NCI-H2227 (cell line): Measurements from ENCODE around the gene MTMR2.
A peak's percentile ranks its signal among the peaks of the same experiment; 100 is the strongest.
"Not testable (repeated sequence)": the region's sequence is repeated elsewhere in the genome, so short reads cannot be mapped to it uniquely, and the experiment has no call there.

Experiments used
- DNase-seq: peaks from one replicate; lab custom pipeline; 2025; ENCODE audit not compliant: unreplicated experiment; lab: John Stamatoyannopoulos, UW

The MTMR2 gene

DNA sequence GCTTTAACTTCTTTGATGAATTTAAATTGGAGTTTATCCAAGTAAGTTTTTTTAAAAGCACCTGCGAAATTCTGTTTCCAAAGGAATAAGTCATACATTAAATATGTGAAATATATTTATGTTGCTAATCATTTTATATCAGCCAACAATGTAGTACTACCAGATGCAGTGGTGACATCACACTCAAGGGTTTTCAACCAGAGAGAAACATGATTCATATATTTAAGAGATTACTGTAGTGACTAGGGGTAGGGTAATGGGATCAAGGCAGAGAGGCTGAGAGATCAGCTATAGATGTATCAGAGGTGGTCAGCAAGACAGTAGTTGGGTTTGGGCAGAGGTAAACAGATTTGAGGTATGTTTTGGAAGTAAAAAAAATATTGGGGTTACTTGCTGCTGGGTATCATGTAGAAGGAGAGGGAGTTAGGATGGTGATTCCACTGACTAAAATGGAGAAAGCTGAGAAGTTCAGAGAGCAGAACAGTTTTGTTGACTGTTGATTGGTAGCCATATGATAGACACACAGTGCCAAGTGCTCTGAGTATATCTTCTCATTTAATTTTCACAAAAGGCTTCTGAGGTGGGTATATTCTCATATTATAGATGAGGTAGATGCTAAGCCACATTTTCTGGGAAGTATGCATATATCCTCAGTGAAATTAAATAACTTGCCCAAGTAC, 94.2 kb downstream of the MTMR2 start:
- no peak for DNase-seq

DNA sequence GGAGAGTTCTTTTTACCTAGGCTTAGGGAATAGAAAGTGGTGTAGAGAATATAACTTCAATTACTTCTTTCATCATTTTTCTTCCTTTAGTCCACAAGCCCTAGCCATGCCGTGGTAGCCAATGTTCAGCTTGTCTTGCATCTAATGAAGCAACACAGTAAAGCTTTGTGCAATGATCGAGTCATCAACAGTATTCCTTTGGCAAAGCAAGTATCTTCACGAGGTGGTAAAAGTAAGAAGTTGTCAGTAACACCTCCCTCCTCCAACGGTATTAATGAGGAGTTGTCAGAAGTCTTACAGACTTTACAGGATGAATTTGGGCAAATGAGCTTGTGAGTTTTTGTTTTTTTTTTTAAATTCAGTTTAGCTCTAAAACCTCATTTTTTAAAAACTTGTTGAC, 96.2 kb downstream of the MTMR2 start:
- DNase-seq, result no peak

- DNase-seq, result no peak
Observed at GRCh38 chr11:95821640-95822039, 102.3 kb downstream of the MTMR2 start.

DNA sequence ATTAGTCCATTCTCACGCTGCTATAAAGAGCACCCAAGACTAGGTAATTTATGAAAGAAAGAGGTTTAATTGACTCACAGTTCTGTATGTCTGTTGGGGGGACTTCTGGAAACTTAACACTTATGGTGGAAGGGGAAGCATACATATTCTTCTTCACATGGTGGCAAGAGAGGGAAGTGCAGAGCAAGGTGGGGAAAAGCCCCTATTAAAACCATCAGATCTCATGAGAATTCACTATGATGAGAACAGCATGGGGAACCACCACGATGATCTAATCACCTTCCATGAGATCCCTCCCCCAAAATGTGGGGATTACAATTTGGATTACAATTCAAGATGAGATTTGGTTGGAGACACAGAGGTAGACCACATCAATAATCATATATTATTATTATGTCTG, 107.9 kb downstream of the MTMR2 start:
- DNase-seq, result no peak

DNA sequence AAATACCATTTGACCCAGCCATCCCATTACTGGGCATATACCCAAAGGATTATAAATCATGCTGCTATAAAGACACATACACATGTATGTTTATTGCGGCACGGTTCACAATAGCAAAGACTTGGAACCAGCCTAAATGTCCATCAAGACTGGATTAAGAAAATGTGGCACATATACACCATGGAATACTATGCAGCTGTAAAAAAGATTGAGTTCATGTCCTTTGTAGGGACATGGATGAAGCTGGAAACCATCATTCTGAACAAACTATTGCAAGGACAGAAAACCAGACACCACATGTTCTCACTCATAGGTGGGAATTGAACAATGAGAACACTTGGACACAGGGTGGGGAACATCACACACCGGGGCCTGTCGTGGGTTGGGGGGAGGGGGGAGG, 112.9 kb downstream of the MTMR2 start:
- DNase-seq, result not testable (repeated sequence)

DNA sequence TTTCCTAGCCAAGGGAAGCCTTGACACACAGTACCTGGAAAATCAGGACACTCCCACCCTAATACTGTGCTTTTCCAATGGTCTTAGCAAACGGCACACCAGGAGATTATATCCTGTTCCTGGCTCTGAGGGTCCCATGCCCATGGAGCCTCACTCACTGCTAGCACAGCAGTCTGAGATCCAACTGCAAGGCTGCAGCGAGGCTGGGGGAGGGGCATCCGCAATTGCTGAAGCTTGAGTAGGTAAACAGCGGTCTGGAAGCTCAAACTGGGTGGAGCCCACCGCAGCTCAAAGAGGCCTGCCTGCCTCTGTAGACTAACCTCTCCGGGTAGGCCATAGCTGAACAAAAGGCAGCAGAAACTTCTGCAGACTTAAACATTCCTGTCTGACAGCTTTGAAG, 117.4 kb downstream of the MTMR2 start:
- not testable (repeated sequence) for DNase-seq

GRCh38 chr11:95805869-95806268, 118.0 kb downstream of the MTMR2 start:
- DNase-seq, result no peak

GRCh38 chr11:95803973-95804372, 119.9 kb downstream of the MTMR2 start:
- DNase-seq, result no peak

GRCh38 chr11:95802806-95803205, 121.1 kb downstream of the MTMR2 start:
- DNase-seq, result no peak

DNA sequence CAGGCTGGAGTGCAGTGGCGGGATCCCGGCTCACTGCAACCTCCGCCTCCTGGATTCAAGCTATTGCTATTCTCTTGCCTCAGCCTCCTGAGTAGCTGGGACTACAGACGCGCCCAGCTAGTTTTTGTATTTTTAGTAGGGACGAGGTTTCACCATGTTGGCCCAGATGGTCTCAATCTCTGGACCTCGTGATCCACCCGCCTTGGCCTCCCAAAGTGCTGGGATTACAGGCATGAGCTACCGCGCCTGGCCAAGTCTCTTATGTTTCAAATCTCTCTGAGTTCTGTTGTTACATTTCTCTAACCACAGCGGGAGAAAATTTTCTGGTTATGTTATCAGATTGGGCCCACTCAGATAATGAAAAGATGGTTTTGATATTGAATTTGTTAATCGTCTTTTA, 123.5 kb downstream of the MTMR2 start:
- no peak for DNase-seq

GRCh38 chr11:95799546-95799945, 124.4 kb downstream of the MTMR2 start:
- DNase-seq, result no peak

- DNase-seq, result peak; percentile 1
Observed at GRCh38 chr11:95796501-95796900, 127.4 kb downstream of the MTMR2 start.

DNA sequence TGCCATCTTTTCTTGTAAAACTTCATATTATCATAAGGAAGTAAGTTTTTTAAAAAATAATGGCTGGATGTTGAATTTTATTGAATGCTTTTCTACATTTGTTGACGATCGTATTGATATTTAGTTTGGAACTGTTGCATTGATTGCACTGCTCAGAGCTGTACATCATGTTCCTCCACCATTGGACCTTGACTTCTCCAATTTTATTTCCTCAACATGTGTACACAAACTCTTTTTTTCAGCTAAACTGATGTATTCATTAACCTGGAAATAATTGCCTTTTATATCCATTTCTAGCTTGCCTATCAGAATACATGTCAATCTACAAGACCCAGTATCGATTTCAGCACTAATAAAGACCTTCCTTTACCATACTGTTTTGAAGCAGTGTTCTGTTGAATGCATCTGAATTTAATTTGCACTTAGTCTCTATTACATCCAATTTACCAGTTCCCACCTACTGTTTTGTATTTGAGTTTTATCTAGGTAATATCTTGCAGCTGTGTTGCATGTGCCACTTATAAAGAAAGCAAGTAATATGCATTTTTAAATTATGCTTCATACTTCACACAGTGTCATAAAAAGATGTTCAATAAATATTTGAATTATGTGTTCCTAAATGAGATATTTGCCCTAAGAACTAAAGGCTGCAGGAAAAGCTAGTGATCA, 128.1 kb downstream of the MTMR2 start:
- DNase-seq, result no peak

- DNase-seq, result no peak
Observed at GRCh38 chr11:95794086-95794485, 129.8 kb downstream of the MTMR2 start.

GRCh38 chr11:95793116-95793515, 130.8 kb downstream of the MTMR2 start:
- no peak for DNase-seq

GRCh38 chr11:95792700-95793099, 131.2 kb downstream of the MTMR2 start:
- DNase-seq, result no peak

DNA sequence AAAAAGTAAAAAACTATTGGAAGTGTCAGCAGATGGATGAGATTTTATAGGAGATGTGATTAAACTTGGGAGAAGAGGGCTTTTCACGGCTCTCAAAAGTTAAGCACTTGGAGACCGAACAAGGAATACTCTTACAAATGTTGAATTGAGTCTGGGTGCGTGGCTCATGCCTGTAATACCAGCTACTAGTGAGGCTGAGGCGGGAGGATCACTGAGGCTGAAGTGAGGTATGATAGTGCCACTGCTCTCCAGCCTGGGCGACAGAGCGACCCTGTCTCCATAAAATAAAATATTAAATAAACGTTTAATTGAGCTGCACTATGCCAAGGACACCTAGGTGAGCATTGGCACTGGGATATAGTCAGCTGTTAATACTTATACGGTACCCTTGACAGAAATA, 131.7 kb downstream of the MTMR2 start:
- DNase-seq, result no peak

DNA sequence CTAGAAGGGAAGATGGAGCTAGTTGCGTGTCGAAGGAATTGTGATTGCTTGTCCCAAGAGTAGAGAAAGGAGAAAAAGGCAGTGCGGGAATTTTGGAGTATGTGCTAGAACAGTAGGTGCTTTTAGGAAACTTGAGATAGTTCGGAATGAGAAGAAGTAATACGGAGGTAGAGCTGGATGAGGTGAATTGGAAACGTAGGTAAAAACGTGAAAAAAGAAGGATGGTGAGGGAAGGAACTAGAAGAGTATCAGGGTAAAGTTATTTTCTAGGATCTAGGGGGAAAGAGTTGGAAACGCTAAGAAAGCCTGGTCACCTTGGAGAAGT, 132.2 kb downstream of the MTMR2 start:
- DNase-seq, result no peak

DNA sequence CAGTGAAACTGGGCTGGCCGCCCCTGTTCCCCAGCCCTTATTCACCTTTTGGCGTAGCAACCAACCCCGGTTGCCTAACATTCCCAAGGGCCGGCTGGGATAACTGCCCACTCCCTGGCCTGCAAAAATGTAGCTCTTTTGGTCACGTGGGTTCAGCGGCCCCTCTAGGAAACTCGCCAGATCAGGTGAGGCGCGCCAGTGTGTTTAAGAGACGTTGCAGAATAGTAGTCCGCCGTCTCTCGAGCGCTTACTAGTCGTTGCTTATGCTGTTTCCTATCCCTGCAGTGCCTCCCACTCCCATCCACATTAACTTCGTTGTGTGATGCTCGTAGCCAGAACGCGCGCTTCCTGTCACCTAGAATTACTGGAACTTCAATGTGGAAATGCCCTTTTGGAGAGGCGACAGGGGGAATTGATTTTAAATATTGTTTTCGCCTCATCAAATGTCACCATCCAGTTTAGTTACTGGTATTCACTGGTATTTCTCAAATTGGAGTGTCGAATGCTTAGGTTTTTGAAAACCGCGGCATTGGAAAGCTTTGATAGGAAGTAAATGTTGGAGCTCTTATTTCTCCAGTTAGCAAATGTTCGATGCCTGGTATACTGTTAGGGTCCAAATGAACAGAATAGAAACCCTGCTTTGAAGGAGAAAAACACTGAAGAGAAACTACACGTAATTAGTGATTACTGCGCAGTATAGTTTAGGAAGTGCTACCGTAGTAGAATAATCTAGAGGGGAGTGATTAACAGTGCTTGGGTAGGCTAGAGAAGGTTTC, 132.8 kb downstream of the MTMR2 start:
- peak; percentile 82 for DNase-seq

DNA sequence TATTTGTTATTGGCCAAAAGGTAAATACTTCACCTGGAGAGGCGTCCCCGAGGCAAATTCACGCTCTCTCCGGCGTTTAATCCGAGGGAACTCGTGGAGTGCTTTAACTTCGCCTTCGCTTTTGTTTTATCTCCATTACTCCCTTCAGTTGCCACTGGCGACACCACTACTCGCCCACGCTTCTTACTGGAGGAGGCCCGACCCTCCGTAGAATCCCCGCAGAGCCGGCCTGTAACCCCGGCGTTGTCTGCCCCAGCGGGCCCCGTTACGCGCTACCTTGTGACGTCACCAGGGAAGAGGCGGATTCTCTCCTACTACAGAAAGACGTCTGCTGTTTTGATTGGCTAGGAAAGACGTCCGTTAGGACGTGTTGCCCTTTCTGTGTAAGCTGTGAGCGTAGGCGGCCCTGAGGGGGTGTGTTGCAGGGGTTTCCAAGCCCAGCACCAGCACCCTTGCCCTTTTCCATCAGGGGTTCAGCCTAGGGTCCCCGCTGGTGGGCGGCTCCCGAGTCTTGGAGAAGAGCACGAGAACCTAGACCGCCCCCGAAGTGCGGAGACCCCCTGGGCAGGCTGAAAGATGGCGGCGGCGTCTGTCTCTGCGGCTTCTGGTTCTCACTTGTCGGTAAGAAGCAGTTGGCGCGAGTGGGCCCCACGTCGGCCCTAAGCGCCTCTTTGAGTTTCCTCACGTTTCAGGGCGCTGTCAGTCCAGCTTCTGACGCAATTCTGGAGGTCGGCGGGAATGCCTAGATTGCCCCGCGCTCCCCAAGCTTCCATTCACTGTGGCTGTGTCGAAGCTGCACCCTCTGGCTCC, 133.6 kb downstream of the MTMR2 start, which contains the start of gene CEP57:
Gene CEP57 (plus strand): TSS at position 376 of the 810 bp plus-strand sequence. CDS start 201 bp downstream, at position 577.
- peak; percentile 96 for DNase-seq

GRCh38 chr11:95789506-95790122, 134.3 kb downstream of the MTMR2 start, which contains the start of gene FAM76B:
Gene FAM76B (minus strand): TSS chr11:95789782. CDS start chr11:95789478, 304 bp downstream.
- peak; percentile 98 for DNase-seq
